ENCODE data around the gene CASP9.
"Not testable (repeated sequence)": the region's sequence is repeated elsewhere in the genome, so short reads cannot be mapped to it uniquely, and the experiment has no call there.

The CASP9 gene

GRCh38 chr1:15525050-15526020, 1.3 kb upstream of the CASP9 start:
- DNase-seq, result peak; percentile 100

- peak; percentile 100 for DNase-seq
Measured at GRCh38 chr1:15524283-15525049, 451 bp upstream of the CASP9 start.

DNA sequence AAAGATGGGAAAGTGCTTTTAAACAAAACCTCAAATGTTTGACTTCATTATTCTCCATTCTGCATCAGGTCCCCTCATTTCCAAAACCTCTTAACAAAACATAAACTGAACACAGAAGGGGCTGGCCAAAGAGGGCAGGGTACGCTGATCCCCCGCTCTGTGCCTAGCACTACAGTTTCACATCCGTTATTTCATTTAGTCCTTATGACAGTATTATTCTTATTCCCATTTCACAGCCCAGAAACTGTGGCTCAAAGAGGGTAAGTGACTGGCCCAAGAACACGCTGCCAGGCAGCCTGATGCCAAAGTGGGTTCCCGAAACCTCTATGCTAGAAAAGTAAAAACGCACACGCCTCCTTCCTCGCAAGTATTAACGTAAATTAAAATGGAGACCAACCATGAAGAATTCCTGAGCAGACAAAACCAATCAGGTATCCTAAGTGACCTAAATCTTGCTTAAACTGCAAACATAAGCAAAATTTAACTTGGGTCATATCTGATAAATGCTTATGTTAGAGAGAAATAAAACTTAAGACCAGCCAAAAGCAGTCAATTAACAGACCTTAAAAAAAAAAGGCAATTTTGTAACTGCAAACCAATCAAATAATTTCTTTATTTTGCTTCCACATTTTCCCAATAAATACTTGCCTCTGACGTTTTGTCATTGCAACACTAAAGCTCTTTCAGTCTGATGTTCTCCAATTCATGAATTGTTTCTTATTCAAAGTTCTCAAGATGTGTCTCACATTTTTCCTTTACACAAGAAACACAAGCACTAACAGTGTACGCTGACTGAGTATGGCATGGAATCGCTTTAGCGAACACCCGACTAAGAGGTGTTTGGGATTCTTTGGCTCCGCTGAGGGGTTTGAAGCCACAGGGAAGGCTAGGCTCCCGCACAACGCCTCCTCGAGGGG, 653 bp downstream of the CASP9 start:
- no peak for DNase-seq

- DNase-seq, result no peak
Measured at GRCh38 chr1:15522551-15522950, 1.5 kb downstream of the CASP9 start.

DNA sequence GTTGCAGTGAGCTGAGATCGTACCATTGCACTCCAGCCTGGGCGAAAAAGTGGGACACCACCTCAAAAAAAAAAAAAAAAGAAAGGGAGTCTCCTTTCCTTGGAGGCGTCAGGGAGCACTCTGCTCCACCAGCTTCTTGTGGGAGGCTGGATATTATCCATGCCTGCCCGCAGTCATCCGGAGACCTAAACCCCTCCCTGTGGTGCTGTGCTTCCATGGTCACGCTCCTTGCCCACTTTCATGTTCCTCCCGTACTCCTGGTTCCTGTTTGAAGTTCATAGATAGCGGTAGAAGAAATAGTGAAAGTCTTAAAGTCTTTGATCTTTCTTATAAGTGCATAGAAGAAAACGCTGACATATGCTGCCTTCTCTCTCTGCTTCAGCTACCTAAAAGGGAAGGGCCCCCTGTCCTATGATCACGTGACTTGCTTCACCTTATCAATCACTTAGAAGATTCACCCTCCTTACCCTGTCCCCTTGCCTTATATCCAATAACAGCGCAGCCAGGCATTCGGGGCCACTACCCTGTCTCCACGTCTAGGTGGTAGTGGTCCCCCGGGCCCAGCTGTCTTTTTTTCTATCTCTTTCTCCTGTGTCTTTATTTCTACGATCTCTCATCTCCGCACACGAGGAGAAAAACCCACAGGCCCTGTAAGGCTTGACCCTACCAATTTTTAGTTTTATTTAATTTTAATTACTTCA, 2.7 kb downstream of the CASP9 start:
- not testable (repeated sequence) for DNase-seq

GRCh38 chr1:15519625-15520024, 4.4 kb downstream of the CASP9 start:
- no peak for DNase-seq

GRCh38 chr1:15515022-15515663, 8.9 kb downstream of the CASP9 start:
- no peak for DNase-seq

- DNase-seq, result not testable (repeated sequence)
Measured at GRCh38 chr1:15514557-15514956, 9.5 kb downstream of the CASP9 start.

- no peak for DNase-seq
Measured at GRCh38 chr1:15513919-15514318, 10.1 kb downstream of the CASP9 start.

DNA sequence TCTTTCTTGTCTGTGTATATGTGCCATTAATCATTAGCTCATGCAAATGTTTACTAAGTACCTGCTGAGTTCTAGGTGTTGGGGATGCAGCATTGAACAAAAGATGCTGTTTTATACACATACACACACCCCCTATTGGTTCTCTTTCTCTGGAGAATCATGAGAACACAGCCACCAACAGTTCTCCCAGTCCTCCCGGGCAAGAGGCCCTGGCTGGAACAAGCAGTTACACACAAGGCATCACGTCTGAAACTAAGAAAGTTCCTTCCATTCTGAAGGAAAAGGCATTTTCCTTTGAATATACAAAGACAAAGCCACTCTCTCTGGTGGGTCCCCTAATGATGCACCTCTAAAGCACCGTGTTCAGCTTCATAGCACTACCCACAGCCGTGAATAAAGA, 10.8 kb downstream of the CASP9 start:
- DNase-seq, result no peak

GRCh38 chr1:15510611-15511405, 13.2 kb downstream of the CASP9 start:
- DNase-seq, result no peak

DNA sequence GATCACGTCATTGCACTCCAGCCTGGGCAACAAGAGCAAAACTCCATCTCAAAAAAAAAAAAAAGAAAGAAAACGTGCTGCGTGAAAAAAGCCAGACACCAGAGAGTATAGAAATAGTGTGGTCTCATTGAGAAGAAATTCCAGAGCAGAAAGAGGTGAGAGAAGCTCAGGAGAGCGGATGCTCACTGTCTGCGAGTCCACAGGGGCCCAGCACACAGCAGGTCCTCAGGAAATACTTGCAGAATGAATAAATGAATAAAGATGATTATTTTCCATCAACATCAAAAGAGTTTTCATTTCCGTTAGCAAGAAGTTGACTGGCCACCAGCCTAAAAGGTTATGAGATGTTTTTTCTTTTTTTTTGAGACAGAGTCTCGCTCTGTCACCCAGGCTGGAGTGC, 14.4 kb downstream of the CASP9 start:
- no peak for DNase-seq

DNA sequence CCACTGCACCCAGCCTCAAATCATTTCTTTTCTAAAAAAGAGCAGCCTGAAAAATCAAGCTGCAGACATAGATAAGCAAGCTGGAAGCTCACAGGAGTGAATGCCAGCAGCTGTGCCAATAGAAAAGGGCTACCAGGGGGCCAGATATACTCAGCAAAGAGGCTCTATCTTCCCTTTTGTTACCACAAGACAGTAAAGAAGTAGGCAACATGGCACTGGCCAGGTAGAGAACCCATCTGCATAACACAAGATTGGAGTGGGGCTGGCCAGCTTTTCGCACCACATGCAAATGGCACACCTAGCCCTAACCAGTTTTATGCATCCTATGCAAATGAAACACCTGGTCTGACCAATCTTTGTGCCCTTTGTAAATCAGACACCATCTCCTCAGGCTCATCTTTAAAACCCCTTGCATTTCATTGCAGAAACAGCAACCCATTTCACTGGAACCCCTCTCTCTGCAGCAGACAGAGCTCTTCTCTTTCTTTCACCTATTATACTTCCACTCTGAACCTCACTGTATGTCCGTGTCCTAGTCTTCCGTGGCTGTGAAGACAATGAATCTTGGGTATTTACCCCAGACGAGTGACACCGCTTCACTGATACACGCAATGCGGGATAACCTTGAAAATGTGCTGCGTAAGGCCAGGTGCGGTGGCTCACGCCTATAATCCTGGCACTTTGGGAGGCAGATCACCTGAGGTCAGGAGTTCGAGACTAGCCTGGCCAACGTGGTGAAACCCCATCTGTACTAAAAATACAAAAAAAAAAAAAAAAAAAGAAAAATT, 15.1 kb downstream of the CASP9 start:
- DNase-seq, result no peak

DNA sequence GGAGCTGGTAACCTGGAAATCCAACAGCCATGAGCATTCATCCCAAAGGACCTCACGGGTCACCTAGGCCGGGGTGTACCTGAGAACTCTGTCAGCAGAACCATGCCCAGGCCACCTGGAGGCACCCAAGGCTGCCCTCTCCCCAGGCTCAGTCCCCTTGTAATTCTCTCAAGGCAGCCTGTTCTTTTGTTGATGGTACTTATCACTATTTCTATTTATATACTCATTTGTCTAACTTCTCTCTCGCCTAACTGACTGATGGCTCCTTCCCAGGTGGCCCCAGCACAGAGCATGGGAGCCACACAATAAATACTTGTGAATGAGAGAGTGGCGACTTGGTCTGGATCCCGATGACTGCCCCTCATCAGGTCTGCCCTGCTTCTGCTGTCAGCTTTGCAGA, 16.7 kb downstream of the CASP9 start:
- DNase-seq, result no peak

DNA sequence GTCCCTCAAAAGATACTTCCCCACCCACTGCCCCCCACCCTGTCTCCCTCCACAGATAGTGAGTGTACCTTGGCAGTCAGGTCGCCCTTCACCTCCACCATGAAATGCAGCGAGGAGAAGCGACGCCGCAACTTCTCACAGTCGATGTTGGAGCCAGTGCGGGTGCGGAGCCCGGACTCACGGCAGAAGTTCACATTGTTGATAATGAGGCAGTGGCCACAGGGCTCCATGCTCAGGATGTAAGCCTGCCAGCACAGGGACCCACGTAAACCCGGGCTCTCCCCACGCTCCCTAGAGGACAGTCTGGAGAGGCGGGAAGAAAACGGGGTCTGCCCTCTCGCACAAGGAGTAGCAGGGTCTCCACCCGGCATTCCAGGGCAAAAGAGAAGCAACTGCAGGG, 17.2 kb downstream of the CASP9 start:
- DNase-seq, result no peak

- DNase-seq, result no peak
Measured at GRCh38 chr1:15504436-15504835, 19.6 kb downstream of the CASP9 start.

GRCh38 chr1:15501208-15502032, 22.6 kb downstream of the CASP9 start:
- peak; percentile 81 for DNase-seq

GRCh38 chr1:15500184-15501178, 23.5 kb downstream of the CASP9 start:
- DNase-seq, result no peak
